ENCODE results near the gene SCART1. TPM values are rescaled to one million over a fixed set of nuclear protein-coding genes. Genes with fewer than 3 reads are reported as not detected.

Gene SCART1
- total RNA-seq, 2 donors from 2014 or later, result 10.6 to 12.1 TPM

GRCh38 chr10:133461841-133462240, 8.1 kb downstream of the SCART1 start:
- TF ChIP-seq, protein P1, sequence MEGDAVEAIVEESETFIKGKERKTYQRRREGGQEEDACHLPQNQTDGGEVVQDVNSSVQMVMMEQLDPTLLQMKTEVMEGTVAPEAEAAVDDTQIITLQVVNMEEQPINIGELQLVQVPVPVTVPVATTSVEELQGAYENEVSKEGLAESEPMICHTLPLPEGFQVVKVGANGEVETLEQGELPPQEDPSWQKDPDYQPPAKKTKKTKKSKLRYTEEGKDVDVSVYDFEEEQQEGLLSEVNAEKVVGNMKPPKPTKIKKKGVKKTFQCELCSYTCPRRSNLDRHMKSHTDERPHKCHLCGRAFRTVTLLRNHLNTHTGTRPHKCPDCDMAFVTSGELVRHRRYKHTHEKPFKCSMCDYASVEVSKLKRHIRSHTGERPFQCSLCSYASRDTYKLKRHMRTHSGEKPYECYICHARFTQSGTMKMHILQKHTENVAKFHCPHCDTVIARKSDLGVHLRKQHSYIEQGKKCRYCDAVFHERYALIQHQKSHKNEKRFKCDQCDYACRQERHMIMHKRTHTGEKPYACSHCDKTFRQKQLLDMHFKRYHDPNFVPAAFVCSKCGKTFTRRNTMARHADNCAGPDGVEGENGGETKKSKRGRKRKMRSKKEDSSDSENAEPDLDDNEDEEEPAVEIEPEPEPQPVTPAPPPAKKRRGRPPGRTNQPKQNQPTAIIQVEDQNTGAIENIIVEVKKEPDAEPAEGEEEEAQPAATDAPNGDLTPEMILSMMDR (IDR thresholded peaks at IDR 0.05), result no peak
- DNase-seq (ENCODE audit: low spot score) (no peak), ATAC-seq (ENCODE audit: insufficient number of reproducible peaks, low FRiP score, low read depth) (no peak)
- no peaks in the 10 kb centered on the region for H3K9me3 ChIP-seq
- H3K4me3 ChIP-seq, result no peak overlapping the region
- no peaks in the 10 kb centered on the region for H3K36me3 ChIP-seq
- no peaks in the 10 kb centered on the region for H3K4me1 ChIP-seq (ENCODE audit: control insufficient read depth in 1 of 2, low read depth in 2 of 2)
- H3K27ac ChIP-seq, result no peak overlapping the region
- no peaks in the 10 kb centered on the region for H3K27me3 ChIP-seq (replicated peaks; ENCODE audit: insufficient read depth)

DNA sequence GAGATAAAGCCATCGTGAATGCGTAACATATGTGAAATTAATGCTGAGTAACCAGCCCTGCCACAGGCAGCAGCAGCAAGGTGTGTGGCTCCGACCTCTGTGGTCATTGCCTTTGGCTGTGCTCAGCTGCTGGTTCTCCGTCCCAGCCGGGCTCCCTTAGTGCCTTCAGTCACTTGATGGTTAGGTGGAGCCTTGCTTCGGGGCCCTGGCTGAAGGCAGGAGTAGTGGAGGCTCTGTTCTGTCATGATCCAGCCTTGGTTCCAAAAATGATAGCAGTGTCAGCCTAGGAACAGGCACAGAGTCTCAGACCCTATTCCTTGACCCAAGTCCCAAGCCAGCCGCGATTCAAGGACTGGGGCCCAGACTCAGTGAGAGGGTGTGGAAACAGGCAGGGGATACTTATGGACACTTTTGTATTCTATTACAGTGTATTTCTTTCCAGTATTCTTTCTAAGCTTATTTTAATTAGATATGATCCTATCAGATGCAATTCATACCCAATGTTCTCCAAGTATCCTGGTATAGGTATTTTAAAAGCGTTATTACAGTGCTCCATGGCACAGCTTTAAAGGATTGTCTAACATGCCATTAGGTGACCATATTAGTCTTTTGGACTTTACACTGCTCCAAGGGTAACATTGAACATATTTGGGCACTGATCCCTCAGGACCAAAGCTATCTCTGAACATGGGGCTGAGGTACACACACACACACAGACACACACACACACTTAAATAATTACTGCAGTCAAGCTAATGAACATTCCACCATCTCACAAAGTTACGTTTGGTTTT, 9.0 kb downstream of the SCART1 start:
- H3K9me3 ChIP-seq, result no peaks in the 10 kb centered on the region
- no peak overlapping the region for H3K27ac ChIP-seq
- ATAC-seq (ENCODE audit: insufficient number of reproducible peaks, low FRiP score, low read depth) (no peak), DNase-seq (ENCODE audit: low spot score) (no peak)
- TF ChIP-seq, protein P1 (IDR thresholded peaks at IDR 0.05), result no peak
- H3K4me1 ChIP-seq (ENCODE audit: control insufficient read depth in 1 of 2, low read depth in 2 of 2), result no peaks in the 10 kb centered on the region
- H3K36me3 ChIP-seq, result no peaks in the 10 kb centered on the region
- no peaks in the 10 kb centered on the region for H3K27me3 ChIP-seq (replicated peaks; ENCODE audit: insufficient read depth)
- no peak overlapping the region for H3K4me3 ChIP-seq

- DNase-seq (ENCODE audit: low spot score), result no peak
- TF ChIP-seq, protein P1 (IDR thresholded peaks at IDR 0.05), result no peak
Observed at GRCh38 chr10:133464582-133465031, 10.9 kb downstream of the SCART1 start.

DNA sequence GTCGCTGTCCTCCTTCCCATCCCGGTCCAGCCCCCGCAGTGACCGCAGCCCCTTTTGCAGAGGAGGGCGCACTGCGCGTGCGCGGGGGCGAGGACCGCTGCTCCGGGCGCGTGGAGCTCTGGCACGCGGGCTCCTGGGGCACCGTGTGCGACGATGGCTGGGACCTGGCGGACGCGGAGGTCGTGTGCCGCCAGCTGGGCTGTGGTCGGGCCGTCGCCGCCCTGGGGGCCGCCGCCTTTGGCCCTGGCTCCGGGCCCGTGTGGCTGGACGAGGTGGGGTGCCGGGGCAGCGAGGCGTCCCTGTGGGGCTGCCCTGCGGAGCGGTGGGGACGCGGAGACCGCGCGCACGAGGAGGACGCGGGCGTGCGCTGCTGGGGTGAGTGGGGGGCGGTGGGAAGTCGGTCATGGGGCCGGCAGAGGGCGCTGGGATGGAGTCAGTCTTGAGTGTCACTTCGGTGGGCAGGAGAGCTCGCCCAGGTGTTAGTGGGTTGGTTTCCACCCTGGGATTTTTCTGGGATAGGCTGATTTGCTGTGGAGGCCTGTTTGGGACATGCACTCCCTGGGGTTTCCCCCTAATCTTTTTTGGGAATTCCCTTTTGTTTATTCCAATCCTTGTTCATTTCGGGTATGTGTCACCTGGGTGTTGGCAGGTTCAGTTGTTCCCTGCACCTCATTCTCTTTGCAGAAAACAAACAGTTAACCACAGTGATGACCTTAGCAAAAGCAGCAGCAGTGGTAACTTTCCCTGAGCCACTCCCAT, 11.6 kb downstream of the SCART1 start:
- H3K4me3 ChIP-seq, result no peak overlapping the region
- H3K27ac ChIP-seq, result no peak overlapping the region
- ATAC-seq (ENCODE audit: insufficient number of reproducible peaks, low FRiP score, low read depth) (no peak), DNase-seq (ENCODE audit: low spot score) (no peak)
- TF ChIP-seq, protein P1 (IDR thresholded peaks at IDR 0.05), result no peak
- no peaks in the 10 kb centered on the region for H3K4me1 ChIP-seq (ENCODE audit: control insufficient read depth in 1 of 2, low read depth in 2 of 2)
- H3K9me3 ChIP-seq, result no peaks in the 10 kb centered on the region
- no peaks in the 10 kb centered on the region for H3K27me3 ChIP-seq (replicated peaks; ENCODE audit: insufficient read depth)
- peaks cover 4% of the 10 kb centered on the region for H3K36me3 ChIP-seq

More at GRCh38 chr10:133464582-133465031, 10.9 kb downstream of the SCART1 start:
- ATAC-seq (ENCODE audit: insufficient number of reproducible peaks, low FRiP score, low read depth), result no peak
- Histone ChIP-seq H3K27me3 (replicated peaks; ENCODE audit: insufficient read depth) (no peaks in the 10 kb centered on the region), H3K9me3 (no peaks in the 10 kb centered on the region), H3K4me1 (ENCODE audit: control insufficient read depth in 1 of 2, low read depth in 2 of 2) (no peaks in the 10 kb centered on the region), H3K27ac (no peak overlapping the region), H3K36me3 (peaks cover 4% of the 10 kb centered on the region), H3K4me3 (no peak overlapping the region)

- no peaks in the 10 kb centered on the region for H3K27me3 ChIP-seq (replicated peaks; ENCODE audit: insufficient read depth)
- no peaks in the 10 kb centered on the region for H3K9me3 ChIP-seq
- peaks cover 4% of the 10 kb centered on the region for H3K36me3 ChIP-seq
- ATAC-seq (ENCODE audit: insufficient number of reproducible peaks, low FRiP score, low read depth) (no peak), DNase-seq (ENCODE audit: low spot score) (no peak)
- H3K4me1 ChIP-seq (ENCODE audit: control insufficient read depth in 1 of 2, low read depth in 2 of 2), result no peaks in the 10 kb centered on the region
- TF ChIP-seq, protein P1 (IDR thresholded peaks at IDR 0.05), result no peak
- H3K4me3 ChIP-seq, result no peak overlapping the region
- H3K27ac ChIP-seq, result no peak overlapping the region
Observed at GRCh38 chr10:133465950-133466474, 12.3 kb downstream of the SCART1 start.
